NCI-H2107 (cell line): ENCODE data around the gene AGMAT.
A peak's percentile ranks its signal among the peaks of the same experiment; 100 is the strongest.

Source experiments
- DNase-seq: peaks from one replicate; lab custom pipeline; 2025; lab: John Stamatoyannopoulos, UW

The AGMAT gene

GRCh38 chr1:15524283-15525049 lies 60.4 kb downstream of the AGMAT start:
- peak; percentile 99 for DNase-seq

- DNase-seq: no peak
Measured at GRCh38 chr1:15524021-15524282, 60.9 kb downstream of the AGMAT start, which contains the start of gene CASP9. Gene CASP9, minus strand, starts transcription at chr1:15524215. Its CDS starts 15 bp downstream, at chr1:15524200.

- DNase-seq: no peak
Measured at GRCh38 chr1:15523104-15524020, 61.5 kb downstream of the AGMAT start.

GRCh38 chr1:15522551-15522950 lies 62.3 kb downstream of the AGMAT start:
- DNase-seq: no peak
